GM23338 (cell line): ENCODE measurements around the gene STAMBPL1.
"Not testable (repeated sequence)": the region's sequence is repeated elsewhere in the genome, so short reads cannot be mapped to it uniquely, and the experiment has no call there.

Source experiments
- CREB1 ChIP-seq: fragments of 250-450 bp; sonication (Bioruptor Pico); IDR thresholded peaks from 2 replicates; pipeline ENCODE4 v1.5.0; 2020; ENCODE audit warnings: low read depth, mild to moderate bottlenecking, moderate library complexity
- EZH2 ChIP-seq: fragments of 200-600 bp; sonication (generic); IDR thresholded peaks from one replicate; pipeline ENCODE4 v1.8.0; 2017; ENCODE audit warnings: antibody characterized with exemption, mild to moderate bottlenecking, low read depth; ENCODE audit not compliant: unreplicated experiment
- EZH2phosphoT487 ChIP-seq: fragments of 200-600 bp; sonication (generic); IDR thresholded peaks from one replicate; pipeline ENCODE4 v1.8.1; 2018; ENCODE audit warnings: antibody characterized with exemption; ENCODE audit not compliant: unreplicated experiment
- JUNB ChIP-seq: IDR thresholded peaks from one replicate; pipeline ENCODE4 v1.6.1; 2016; ENCODE audit warnings: antibody characterized with exemption; ENCODE audit not compliant: unreplicated experiment
- POLR2AphosphoS5 ChIP-seq: IDR thresholded peaks from 2 replicates; pipeline ENCODE4 v1.6.1; 2016; ENCODE audit warnings: antibody characterized with exemption, low read depth
- STAT1 ChIP-seq: IDR thresholded peaks from one replicate; pipeline ENCODE4 v1.6.1; 2016; ENCODE audit warnings: antibody characterized with exemption; ENCODE audit not compliant: unreplicated experiment
- ZNF114 ChIP-seq: fragments of 250-450 bp; sonication (Bioruptor Pico); IDR thresholded peaks from 2 replicates; pipeline ENCODE4 v1.5.0; 2020; ENCODE audit warnings: mild to moderate bottlenecking, moderate library complexity
- ZNF331 ChIP-seq: fragments of 250-450 bp; sonication (Bioruptor Pico); IDR thresholded peaks from 2 replicates; pipeline ENCODE4 v1.5.0; 2020; ENCODE audit warnings: low read depth, mild to moderate bottlenecking, moderate library complexity
- TF ChIP-seq, protein P1 (sequence below), 2 experiments: fragments of 200-600 bp in 1 of 2; sonication (generic) in 1 of 2; conservative IDR thresholded peaks; 2 replicates each; pipeline versions ENCODE4 v1.5.1 to v1.6.1; 2016 to 2017; ENCODE audit warnings: antibody characterized with exemption in 2 of 2, low read depth in 2 of 2, mild to moderate bottlenecking in 2 of 2, moderate library complexity in 1 of 2
- TF ChIP-seq, protein P2 (sequence below): IDR thresholded peaks from one replicate; pipeline ENCODE4 v1.6.1; 2018; ENCODE audit warnings: antibody characterized with exemption; ENCODE audit not compliant: unreplicated experiment
- TF ChIP-seq, protein P3 (sequence below): IDR thresholded peaks from 2 replicates; pipeline ENCODE4 v1.6.1; 2016; ENCODE audit warnings: antibody characterized with exemption

DNA sequence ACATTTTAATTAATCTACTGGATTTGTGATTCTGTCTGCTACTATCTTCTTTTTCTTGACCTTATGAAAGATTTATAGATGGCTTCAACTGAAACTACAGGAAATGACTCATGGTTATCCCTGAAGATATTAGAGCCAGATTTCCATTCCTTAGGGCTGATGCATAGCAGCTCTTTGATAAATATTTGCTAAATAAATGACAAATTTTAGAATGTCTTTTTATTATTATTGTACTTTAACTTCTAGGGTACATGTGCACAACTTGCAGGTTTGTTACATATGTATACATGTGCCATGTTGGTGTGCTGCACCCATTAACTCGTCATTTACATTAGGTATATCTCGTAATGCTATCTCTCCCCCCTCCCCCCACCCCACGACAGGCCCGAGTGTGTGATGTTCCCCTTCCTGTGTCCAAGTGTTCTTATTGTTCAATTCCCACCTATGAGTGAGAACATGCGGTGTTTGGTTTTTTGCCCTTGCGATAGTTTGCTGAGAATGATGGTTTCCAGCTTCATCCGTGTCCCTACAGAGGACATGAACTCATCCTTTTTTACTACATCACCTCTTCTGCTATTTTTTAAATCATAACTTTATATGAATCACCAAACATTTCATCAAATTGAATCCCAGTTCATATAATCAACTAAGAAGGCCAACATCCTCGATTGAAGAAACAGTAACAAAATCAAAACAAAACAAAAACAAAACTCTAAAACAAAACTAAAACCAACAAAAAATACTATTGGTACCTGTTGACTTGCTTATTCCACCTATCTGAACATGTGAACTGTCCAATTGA lies 2.8 kb downstream of the STAMBPL1 start:
- TF ChIP-seq, protein P1, sequence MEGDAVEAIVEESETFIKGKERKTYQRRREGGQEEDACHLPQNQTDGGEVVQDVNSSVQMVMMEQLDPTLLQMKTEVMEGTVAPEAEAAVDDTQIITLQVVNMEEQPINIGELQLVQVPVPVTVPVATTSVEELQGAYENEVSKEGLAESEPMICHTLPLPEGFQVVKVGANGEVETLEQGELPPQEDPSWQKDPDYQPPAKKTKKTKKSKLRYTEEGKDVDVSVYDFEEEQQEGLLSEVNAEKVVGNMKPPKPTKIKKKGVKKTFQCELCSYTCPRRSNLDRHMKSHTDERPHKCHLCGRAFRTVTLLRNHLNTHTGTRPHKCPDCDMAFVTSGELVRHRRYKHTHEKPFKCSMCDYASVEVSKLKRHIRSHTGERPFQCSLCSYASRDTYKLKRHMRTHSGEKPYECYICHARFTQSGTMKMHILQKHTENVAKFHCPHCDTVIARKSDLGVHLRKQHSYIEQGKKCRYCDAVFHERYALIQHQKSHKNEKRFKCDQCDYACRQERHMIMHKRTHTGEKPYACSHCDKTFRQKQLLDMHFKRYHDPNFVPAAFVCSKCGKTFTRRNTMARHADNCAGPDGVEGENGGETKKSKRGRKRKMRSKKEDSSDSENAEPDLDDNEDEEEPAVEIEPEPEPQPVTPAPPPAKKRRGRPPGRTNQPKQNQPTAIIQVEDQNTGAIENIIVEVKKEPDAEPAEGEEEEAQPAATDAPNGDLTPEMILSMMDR (conservative IDR thresholded peaks at IDR 0.05; ENCODE audit: low read depth in 2 of 2): not testable (repeated sequence)
- TF ChIP-seq EZH2; POLR2AphosphoS5; EZH2phosphoT487; CREB1; ZNF114; ZNF331 (CRISPR knock-in tag); JUNB; STAT1: not testable (repeated sequence)
- TF ChIP-seq, protein P2, sequence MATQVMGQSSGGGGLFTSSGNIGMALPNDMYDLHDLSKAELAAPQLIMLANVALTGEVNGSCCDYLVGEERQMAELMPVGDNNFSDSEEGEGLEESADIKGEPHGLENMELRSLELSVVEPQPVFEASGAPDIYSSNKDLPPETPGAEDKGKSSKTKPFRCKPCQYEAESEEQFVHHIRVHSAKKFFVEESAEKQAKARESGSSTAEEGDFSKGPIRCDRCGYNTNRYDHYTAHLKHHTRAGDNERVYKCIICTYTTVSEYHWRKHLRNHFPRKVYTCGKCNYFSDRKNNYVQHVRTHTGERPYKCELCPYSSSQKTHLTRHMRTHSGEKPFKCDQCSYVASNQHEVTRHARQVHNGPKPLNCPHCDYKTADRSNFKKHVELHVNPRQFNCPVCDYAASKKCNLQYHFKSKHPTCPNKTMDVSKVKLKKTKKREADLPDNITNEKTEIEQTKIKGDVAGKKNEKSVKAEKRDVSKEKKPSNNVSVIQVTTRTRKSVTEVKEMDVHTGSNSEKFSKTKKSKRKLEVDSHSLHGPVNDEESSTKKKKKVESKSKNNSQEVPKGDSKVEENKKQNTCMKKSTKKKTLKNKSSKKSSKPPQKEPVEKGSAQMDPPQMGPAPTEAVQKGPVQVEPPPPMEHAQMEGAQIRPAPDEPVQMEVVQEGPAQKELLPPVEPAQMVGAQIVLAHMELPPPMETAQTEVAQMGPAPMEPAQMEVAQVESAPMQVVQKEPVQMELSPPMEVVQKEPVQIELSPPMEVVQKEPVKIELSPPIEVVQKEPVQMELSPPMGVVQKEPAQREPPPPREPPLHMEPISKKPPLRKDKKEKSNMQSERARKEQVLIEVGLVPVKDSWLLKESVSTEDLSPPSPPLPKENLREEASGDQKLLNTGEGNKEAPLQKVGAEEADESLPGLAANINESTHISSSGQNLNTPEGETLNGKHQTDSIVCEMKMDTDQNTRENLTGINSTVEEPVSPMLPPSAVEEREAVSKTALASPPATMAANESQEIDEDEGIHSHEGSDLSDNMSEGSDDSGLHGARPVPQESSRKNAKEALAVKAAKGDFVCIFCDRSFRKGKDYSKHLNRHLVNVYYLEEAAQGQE: not testable (repeated sequence)
- TF ChIP-seq, protein P3, sequence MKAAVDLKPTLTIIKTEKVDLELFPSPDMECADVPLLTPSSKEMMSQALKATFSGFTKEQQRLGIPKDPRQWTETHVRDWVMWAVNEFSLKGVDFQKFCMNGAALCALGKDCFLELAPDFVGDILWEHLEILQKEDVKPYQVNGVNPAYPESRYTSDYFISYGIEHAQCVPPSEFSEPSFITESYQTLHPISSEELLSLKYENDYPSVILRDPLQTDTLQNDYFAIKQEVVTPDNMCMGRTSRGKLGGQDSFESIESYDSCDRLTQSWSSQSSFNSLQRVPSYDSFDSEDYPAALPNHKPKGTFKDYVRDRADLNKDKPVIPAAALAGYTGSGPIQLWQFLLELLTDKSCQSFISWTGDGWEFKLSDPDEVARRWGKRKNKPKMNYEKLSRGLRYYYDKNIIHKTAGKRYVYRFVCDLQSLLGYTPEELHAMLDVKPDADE: not testable (repeated sequence)
